Measurements from ENCODE around the gene BTF3L4. TPM values are rescaled to one million over a fixed set of nuclear protein-coding genes. Genes with fewer than 3 reads are reported as not detected.
A peak's percentile ranks its signal among the peaks of the same experiment; 100 is the strongest.
"Not testable (repeated sequence)": the region's sequence is repeated elsewhere in the genome, so short reads cannot be mapped to it uniquely, and the experiment has no call there.

The BTF3L4 gene
- total RNA-seq, 1 experiment from 2014 or later, result 33.8 TPM

GRCh38 chr1:52045236-52045635, 10.9 kb upstream of the BTF3L4 start:
- H3K79me2 ChIP-seq (ENCODE audit: low read length), result peaks cover 20% of the 10 kb centered on the region
- ATAC-seq (no peak), DNase-seq (no peak)
- no peaks in the 10 kb centered on the region for H3K4me1 ChIP-seq (ENCODE audit: insufficient read depth, low read length)
- ChIA-PET POLR2A (ENCODE audit: unreplicated experiment) (no interaction called here), CTCF (interaction anchor here (0.6 kb wide), 1 partner anchor 15 kb away, joined by 7 read pairs; no protein-coding TSS in a partner anchor)
- no peaks in the 10 kb centered on the region for H3K9me2 ChIP-seq (replicated peaks; ENCODE audit: low read length)
- no peak overlapping the region for H2AFZ ChIP-seq (ENCODE audit: low read length)
- H3K36me3 ChIP-seq (ENCODE audit: low read depth, low read length), result peaks cover 6% of the 10 kb centered on the region; the same call in 1 of the 2 replicates
- H3K27ac ChIP-seq (ENCODE audit: low read length), result no peak overlapping the region
- no TSS peak for BruUV-seq (replicated peaks)
- no peaks in the 10 kb centered on the region for H4K20me1 ChIP-seq (ENCODE audit: low read length)
- no peak overlapping the region for H3K4me2 ChIP-seq (ENCODE audit: low read length)
- TF ChIP-seq EZH2 (IDR thresholded peaks at IDR 0.05; ENCODE audit: low read length, unreplicated experiment) (no peak), EZH2phosphoT487 (IDR thresholded peaks at IDR 0.05; ENCODE audit: borderline replicate concordance, low read length) (no peak)
- TF ChIP-seq, protein P1, sequence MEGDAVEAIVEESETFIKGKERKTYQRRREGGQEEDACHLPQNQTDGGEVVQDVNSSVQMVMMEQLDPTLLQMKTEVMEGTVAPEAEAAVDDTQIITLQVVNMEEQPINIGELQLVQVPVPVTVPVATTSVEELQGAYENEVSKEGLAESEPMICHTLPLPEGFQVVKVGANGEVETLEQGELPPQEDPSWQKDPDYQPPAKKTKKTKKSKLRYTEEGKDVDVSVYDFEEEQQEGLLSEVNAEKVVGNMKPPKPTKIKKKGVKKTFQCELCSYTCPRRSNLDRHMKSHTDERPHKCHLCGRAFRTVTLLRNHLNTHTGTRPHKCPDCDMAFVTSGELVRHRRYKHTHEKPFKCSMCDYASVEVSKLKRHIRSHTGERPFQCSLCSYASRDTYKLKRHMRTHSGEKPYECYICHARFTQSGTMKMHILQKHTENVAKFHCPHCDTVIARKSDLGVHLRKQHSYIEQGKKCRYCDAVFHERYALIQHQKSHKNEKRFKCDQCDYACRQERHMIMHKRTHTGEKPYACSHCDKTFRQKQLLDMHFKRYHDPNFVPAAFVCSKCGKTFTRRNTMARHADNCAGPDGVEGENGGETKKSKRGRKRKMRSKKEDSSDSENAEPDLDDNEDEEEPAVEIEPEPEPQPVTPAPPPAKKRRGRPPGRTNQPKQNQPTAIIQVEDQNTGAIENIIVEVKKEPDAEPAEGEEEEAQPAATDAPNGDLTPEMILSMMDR (conservative IDR thresholded peaks at IDR 0.05; ENCODE audit: low read depth, low read length), result no peak
- no peak overlapping the region for H3K9ac ChIP-seq (ENCODE audit: low read length)
- H3K4me3 ChIP-seq (ENCODE audit: low read length), result no peak overlapping the region
- no peaks in the 10 kb centered on the region for H3K27me3 ChIP-seq (ENCODE audit: low read length)
- H3K9me3 ChIP-seq (ENCODE audit: low read length), result no peaks in the 10 kb centered on the region
- no peaks in the 10 kb centered on the region for H3F3A ChIP-seq (ENCODE audit: low read length, unreplicated experiment)
- intact Hi-C loops (cut with micrococcal nuclease), result no loop called here

DNA sequence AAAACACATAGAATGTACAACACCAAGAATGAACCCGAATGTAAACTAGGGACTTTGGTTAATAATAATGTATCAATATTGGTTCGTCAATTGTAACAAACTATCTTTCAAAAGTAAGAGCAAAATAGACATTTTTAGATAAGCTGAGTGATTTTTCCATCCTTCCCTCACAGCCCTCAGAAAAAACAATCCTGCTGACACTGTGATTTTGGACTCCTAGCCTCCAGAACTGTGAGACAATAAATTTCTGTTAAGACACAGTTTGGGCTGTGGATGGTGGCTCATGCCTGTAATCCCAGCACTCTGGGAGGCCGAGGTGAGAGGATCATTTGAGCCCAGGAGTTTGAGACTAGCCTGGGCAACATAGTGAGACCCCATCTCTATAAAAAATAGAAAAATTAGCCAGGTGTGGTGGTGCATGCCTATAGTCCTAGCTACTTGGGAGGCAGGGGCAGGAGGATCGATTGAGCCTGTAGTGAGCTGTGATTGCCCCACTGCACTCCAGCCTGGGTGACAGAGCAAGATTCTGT, 10.4 kb upstream of the BTF3L4 start:
- H3F3A ChIP-seq (ENCODE audit: low read length, unreplicated experiment); BruUV-seq (replicated peaks); H4K20me1 ChIP-seq (ENCODE audit: low read length); POLR2A ChIA-PET (ENCODE audit: unreplicated experiment); H3K9me3 ChIP-seq (ENCODE audit: low read length); H3K27ac ChIP-seq (ENCODE audit: low read length); H3K4me3 ChIP-seq (ENCODE audit: low read length); H3K27me3 ChIP-seq (ENCODE audit: low read length); H3K4me2 ChIP-seq (ENCODE audit: low read length); H3K9ac ChIP-seq (ENCODE audit: low read length); DNase-seq; H2AFZ ChIP-seq (ENCODE audit: low read length); H3K9me2 ChIP-seq (replicated peaks; ENCODE audit: low read length); CTCF ChIA-PET; intact Hi-C loops (cut with micrococcal nuclease); ATAC-seq; H3K4me1 ChIP-seq (ENCODE audit: insufficient read depth, low read length); H3K36me3 ChIP-seq (ENCODE audit: low read depth, low read length): not testable (repeated sequence)
- peaks cover 24% of the 10 kb centered on the region for H3K79me2 ChIP-seq (ENCODE audit: low read length)

- H3K4me2 ChIP-seq (ENCODE audit: low read length); CTCF ChIA-PET; H3K9me2 ChIP-seq (replicated peaks; ENCODE audit: low read length); BruUV-seq (replicated peaks); POLR2A ChIA-PET (ENCODE audit: unreplicated experiment); H3K4me3 ChIP-seq (ENCODE audit: low read length); H4K20me1 ChIP-seq (ENCODE audit: low read length); ATAC-seq; H3K9me3 ChIP-seq (ENCODE audit: low read length); H3K9ac ChIP-seq (ENCODE audit: low read length); H3K27me3 ChIP-seq (ENCODE audit: low read length); H3K4me1 ChIP-seq (ENCODE audit: insufficient read depth, low read length); H3K27ac ChIP-seq (ENCODE audit: low read length); intact Hi-C loops (cut with micrococcal nuclease); H2AFZ ChIP-seq (ENCODE audit: low read length); DNase-seq; H3K36me3 ChIP-seq (ENCODE audit: low read depth, low read length); H3F3A ChIP-seq (ENCODE audit: low read length, unreplicated experiment): not testable (repeated sequence)
- peaks cover 37% of the 10 kb centered on the region for H3K79me2 ChIP-seq (ENCODE audit: low read length)
Measured at GRCh38 chr1:52049337-52049736, 6.8 kb upstream of the BTF3L4 start.

GRCh38 chr1:52053862-52054261, 2.2 kb upstream of the BTF3L4 start:
- ATAC-seq (no peak), DNase-seq (no peak)
- no peaks in the 10 kb centered on the region for H3F3A ChIP-seq (ENCODE audit: low read length, unreplicated experiment)
- intact Hi-C loops (cut with micrococcal nuclease), result loop anchor here (10.0 kb wide), 1 partner anchor 1121 kb away; no protein-coding TSS in a partner anchor
- H3K9me2 ChIP-seq (replicated peaks; ENCODE audit: low read length), result no peaks in the 10 kb centered on the region
- H3K4me1 ChIP-seq (ENCODE audit: insufficient read depth, low read length), result peaks cover 25% of the 10 kb centered on the region
- H3K4me3 ChIP-seq (ENCODE audit: low read length), result peak overlapping the region; percentile 93
- no peak overlapping the region for H3K27ac ChIP-seq (ENCODE audit: low read length)
- H3K27me3 ChIP-seq (ENCODE audit: low read length), result no peaks in the 10 kb centered on the region
- H3K36me3 ChIP-seq (ENCODE audit: low read depth, low read length), result no peaks in the 10 kb centered on the region
- H3K4me2 ChIP-seq (ENCODE audit: low read length), result peak overlapping the region; percentile 99
- POLR2A ChIA-PET (ENCODE audit: unreplicated experiment), result no interaction called here
- BruUV-seq (replicated peaks), result no TSS peak
- CTCF ChIA-PET, result no interaction called here
- peak overlapping the region; percentile 91; the same call in 1 of the 2 replicates for H3K9ac ChIP-seq (ENCODE audit: low read length)
- no peaks in the 10 kb centered on the region for H3K9me3 ChIP-seq (ENCODE audit: low read length)
- H3K79me2 ChIP-seq (ENCODE audit: low read length), result peaks cover 71% of the 10 kb centered on the region
- no peak overlapping the region for H2AFZ ChIP-seq (ENCODE audit: low read length)
- peaks cover 19% of the 10 kb centered on the region; the same call in 1 of the 2 replicates for H4K20me1 ChIP-seq (ENCODE audit: low read length)
- TF ChIP-seq EZH2phosphoT487 (IDR thresholded peaks at IDR 0.05; ENCODE audit: borderline replicate concordance, low read length), result no peak
- TF ChIP-seq, protein P1 (conservative IDR thresholded peaks at IDR 0.05; ENCODE audit: low read depth, low read length), result no peak
- no peak for TF ChIP-seq EZH2 (IDR thresholded peaks at IDR 0.05; ENCODE audit: low read length, unreplicated experiment)
